Stimulated activated CD8-positive, alpha-beta memory T cell treated with anti-CD3 and anti-CD28 coated beads, Interleukin-2, amount 100 ng/mL, for 48 hours (primary cell): Measurements from ENCODE around the gene MLLT1.

ENCODE experiments used
- DNase-seq, 2 donors: peaks; one replicate each; pipeline ENCODE4 v3.0.0-alpha.2; 2020; ENCODE audit warnings: low read depth in 2 of 2

Gene MLLT1

GRCh38 chr19:6210721-6211600 is 68.8 kb downstream of the MLLT1 start:
- DNase-seq: no peak

- DNase-seq: no peak
Measured at GRCh38 chr19:6210091-6210490, 69.7 kb downstream of the MLLT1 start.

GRCh38 chr19:6209680-6210079 is 70.1 kb downstream of the MLLT1 start:
- DNase-seq: no peak

GRCh38 chr19:6209233-6209632 is 70.5 kb downstream of the MLLT1 start:
- DNase-seq: no peak

GRCh38 chr19:6204866-6205723 is 74.7 kb downstream of the MLLT1 start:
- DNase-seq: no peak

GRCh38 chr19:6204212-6204611 is 75.6 kb downstream of the MLLT1 start:
- no peak for DNase-seq

GRCh38 chr19:6199240-6199994 is 80.4 kb downstream of the MLLT1 start:
- DNase-seq: peak; percentile 98 to 100

- no peak for DNase-seq
Measured at GRCh38 chr19:6198896-6199239, 80.9 kb downstream of the MLLT1 start.

- no peak for DNase-seq
Measured at GRCh38 chr19:6196361-6196760, 83.4 kb downstream of the MLLT1 start.

GRCh38 chr19:6188811-6189210 is 91.0 kb downstream of the MLLT1 start:
- no peak for DNase-seq

GRCh38 chr19:6187374-6187773 is 92.4 kb downstream of the MLLT1 start:
- no peak for DNase-seq

- DNase-seq: no peak
Measured at GRCh38 chr19:6185835-6186834, 93.6 kb downstream of the MLLT1 start.

- no peak for DNase-seq
Measured at GRCh38 chr19:6185093-6185834, 94.5 kb downstream of the MLLT1 start.

- no peak for DNase-seq
Measured at GRCh38 chr19:6181119-6181518, 98.7 kb downstream of the MLLT1 start.

GRCh38 chr19:6173190-6173589 is 106.6 kb downstream of the MLLT1 start:
- no peak for DNase-seq

- no peak for DNase-seq
Measured at GRCh38 chr19:6172074-6172863, 107.5 kb downstream of the MLLT1 start.

GRCh38 chr19:6167115-6167514 is 112.7 kb downstream of the MLLT1 start:
- no peak for DNase-seq

- DNase-seq: no peak
Measured at GRCh38 chr19:6164906-6165531, 114.8 kb downstream of the MLLT1 start.
